ENCODE results near the gene PLXNB3. TPM values are rescaled to one million over a fixed set of nuclear protein-coding genes. Genes with fewer than 3 reads are reported as not detected.

PLXNB3 gene
- total and polyA plus RNA-seq, 7 donors, result 0.60 to 50.1 (median 11.2) TPM; not detected in 1

DNA sequence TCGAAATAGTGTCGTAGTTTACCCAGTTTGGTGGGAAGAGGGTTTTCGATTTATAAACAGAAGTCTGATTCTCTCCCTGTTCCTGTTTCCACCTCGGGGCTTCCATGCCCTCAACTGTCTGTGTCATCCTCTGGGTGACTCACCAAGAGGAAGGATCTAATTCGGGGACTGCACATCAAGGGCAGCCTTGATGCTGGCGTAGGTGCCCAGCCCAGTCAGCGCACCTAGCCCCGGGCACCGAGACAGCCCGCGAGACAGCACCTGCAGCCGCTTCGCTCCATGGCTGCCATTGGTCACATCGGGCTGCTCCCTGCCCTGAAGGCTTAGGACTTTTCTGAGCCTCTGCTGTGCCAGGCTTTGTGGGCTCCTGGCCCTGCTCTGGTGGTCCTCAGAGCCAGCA, 31.6 kb upstream of the PLXNB3 start:
- intact Hi-C loops (cut with DNase I), result no loop called here
- no peak for DNase-seq
- no peak overlapping the region for H3K27ac ChIP-seq
- TF ChIP-seq, protein P1, sequence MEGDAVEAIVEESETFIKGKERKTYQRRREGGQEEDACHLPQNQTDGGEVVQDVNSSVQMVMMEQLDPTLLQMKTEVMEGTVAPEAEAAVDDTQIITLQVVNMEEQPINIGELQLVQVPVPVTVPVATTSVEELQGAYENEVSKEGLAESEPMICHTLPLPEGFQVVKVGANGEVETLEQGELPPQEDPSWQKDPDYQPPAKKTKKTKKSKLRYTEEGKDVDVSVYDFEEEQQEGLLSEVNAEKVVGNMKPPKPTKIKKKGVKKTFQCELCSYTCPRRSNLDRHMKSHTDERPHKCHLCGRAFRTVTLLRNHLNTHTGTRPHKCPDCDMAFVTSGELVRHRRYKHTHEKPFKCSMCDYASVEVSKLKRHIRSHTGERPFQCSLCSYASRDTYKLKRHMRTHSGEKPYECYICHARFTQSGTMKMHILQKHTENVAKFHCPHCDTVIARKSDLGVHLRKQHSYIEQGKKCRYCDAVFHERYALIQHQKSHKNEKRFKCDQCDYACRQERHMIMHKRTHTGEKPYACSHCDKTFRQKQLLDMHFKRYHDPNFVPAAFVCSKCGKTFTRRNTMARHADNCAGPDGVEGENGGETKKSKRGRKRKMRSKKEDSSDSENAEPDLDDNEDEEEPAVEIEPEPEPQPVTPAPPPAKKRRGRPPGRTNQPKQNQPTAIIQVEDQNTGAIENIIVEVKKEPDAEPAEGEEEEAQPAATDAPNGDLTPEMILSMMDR (IDR thresholded peaks at IDR 0.05), result no peak
- TF ChIP-seq POLR2AphosphoS5 (IDR thresholded peaks at IDR 0.05), result no peak
- TF ChIP-seq EP300 (IDR thresholded peaks at IDR 0.05), result no peak
- TF ChIP-seq POLR2A (IDR thresholded peaks at IDR 0.05), result no peak
- H3K4me3 ChIP-seq, result no peak overlapping the region
- no peaks in the 10 kb centered on the region for H3K9me3 ChIP-seq
- H3K27me3 ChIP-seq, result no peaks in the 10 kb centered on the region
- H3K36me3 ChIP-seq, result peaks cover 0 to 24% (median 7%) of the 10 kb centered on the region in 4 donors
- peaks cover 0 to 20% (median 18%) of the 10 kb centered on the region in 4 donors for H3K4me1 ChIP-seq
- 93% methylated on average over 14 of the region's 14 CpGs for WGBS, 2 donors

DNA sequence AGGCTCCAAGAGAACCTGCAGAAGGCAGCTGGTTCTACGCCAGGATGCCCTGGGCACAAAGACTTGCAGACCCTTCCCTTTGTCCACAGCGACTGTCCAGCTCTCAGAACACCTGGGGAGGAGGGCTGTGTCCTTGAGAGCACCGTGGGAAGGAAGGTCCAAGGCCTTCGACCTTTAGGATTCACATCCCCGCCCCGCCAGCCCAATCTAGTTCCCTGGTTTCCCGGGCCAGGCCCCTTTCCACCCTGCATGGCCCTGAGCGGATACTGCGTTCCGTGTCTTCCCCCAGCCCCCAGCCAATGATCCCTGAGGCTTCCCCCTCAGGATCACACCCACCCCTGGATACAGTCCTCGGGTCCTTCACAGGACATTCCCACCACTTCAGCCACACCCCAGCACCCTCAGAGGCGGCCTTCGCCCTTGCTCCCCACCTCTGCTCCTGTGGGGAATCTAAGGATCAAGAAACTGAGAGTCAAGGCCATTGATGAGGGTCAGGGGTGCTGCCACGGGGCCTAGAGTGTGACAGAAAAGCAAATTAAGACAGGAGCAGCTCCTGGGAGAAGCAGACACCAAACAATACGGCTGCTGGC, 30.3 kb upstream of the PLXNB3 start:
- intact Hi-C loops (cut with DNase I), result no loop called here
- H3K27me3 ChIP-seq, result no peaks in the 10 kb centered on the region
- H3K4me1 ChIP-seq, result peaks cover 0 to 7% (median 5%) of the 10 kb centered on the region in 4 donors
- 88 to 92% methylated on average over 15 of the region's 15 CpGs for WGBS, 2 donors
- H3K4me3 ChIP-seq, result no peak overlapping the region
- TF ChIP-seq, protein P1 (IDR thresholded peaks at IDR 0.05), result no peak
- TF ChIP-seq POLR2A (IDR thresholded peaks at IDR 0.05) (no peak), EP300 (IDR thresholded peaks at IDR 0.05) (no peak)
- H3K36me3 ChIP-seq, result peaks cover 0 to 24% (median 9%) of the 10 kb centered on the region in 4 donors
- H3K27ac ChIP-seq, result no peak overlapping the region
- no peaks in the 10 kb centered on the region for H3K9me3 ChIP-seq
- DNase-seq, result no peak

DNA sequence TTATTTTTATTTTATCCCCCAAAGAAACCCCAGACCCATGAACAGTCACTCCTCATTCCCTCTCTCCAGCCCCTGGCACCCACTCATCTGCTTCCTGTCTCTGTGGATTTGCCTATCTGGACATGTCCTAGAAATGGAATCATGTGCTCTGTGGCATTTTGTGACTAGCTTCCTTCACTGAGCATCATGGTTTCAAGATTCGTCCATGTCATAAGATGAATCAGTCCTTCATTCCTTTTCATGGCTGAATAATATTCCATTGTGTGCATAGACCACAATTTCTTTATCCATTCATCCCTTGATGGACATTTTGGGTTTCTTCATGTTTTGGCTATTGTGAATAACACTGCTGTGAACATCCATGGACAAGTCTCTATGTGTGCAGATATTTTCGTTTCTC, 29.2 kb upstream of the PLXNB3 start:
- H3K9me3 ChIP-seq, result no peaks in the 10 kb centered on the region
- TF ChIP-seq POLR2A (IDR thresholded peaks at IDR 0.05), result no peak
- TF ChIP-seq, protein P1 (IDR thresholded peaks at IDR 0.05), result no peak
- TF ChIP-seq EP300 (IDR thresholded peaks at IDR 0.05), result no peak
- no peak for TF ChIP-seq POLR2AphosphoS5 (IDR thresholded peaks at IDR 0.05)
- H3K36me3 ChIP-seq, result peaks cover 0 to 19% (median 8%) of the 10 kb centered on the region in 4 donors
- no peaks in the 10 kb centered on the region for H3K4me1 ChIP-seq
- no peak for DNase-seq
- intact Hi-C loops (cut with DNase I), result no loop called here
- H3K27ac ChIP-seq, result no peak overlapping the region
- no peak overlapping the region for H3K4me3 ChIP-seq
- WGBS, 2 donors, result 90 to 92% methylated on average over 2 of the region's 2 CpGs
- H3K27me3 ChIP-seq, result no peaks in the 10 kb centered on the region

GRCh38 chrX:153735274-153735673, 28.8 kb upstream of the PLXNB3 start:
- no peaks in the 10 kb centered on the region for H3K27me3 ChIP-seq
- intact Hi-C loops (cut with DNase I), result no loop called here
- WGBS, 2 donors, result 76 to 83% methylated on average over 9 of the region's 9 CpGs
- H3K4me1 ChIP-seq, result no peaks in the 10 kb centered on the region
- peaks cover 0 to 19% (median 6%) of the 10 kb centered on the region in 4 donors for H3K36me3 ChIP-seq
- H3K9me3 ChIP-seq, result no peaks in the 10 kb centered on the region
- no peak for DNase-seq
- no peak overlapping the region for H3K4me3 ChIP-seq
- H3K27ac ChIP-seq, result no peak overlapping the region
- TF ChIP-seq, protein P1 (IDR thresholded peaks at IDR 0.05), result no peak
- TF ChIP-seq POLR2A (IDR thresholded peaks at IDR 0.05), result no peak
- no peak for TF ChIP-seq EP300 (IDR thresholded peaks at IDR 0.05)
- TF ChIP-seq POLR2AphosphoS5 (IDR thresholded peaks at IDR 0.05), result no peak
